ENCODE data around the gene DMC1. TPM values are rescaled to one million over a fixed set of nuclear protein-coding genes. Genes with fewer than 3 reads are reported as not detected.
"Not testable (repeated sequence)": the region's sequence is repeated elsewhere in the genome, so short reads cannot be mapped to it uniquely, and the experiment has no call there.

The DMC1 gene
- total RNA-seq, 2 donors from 2014 or later: 0.78 TPM; not detected in 1

- intact Hi-C loops (cut with DNase I): no loop called here
- DNase-seq (no peak), ATAC-seq (no peak)
- WGBS, 2 donors: 89 to 91% methylated on average over 13 of the region's 13 CpGs
- H3K36me3 ChIP-seq (replicated peaks in 1 of 2; ENCODE audit: insufficient read depth in 1 of 2, low read depth in 2 of 2): no peaks in the 10 kb centered on the region
- H3K4me1 ChIP-seq: no peaks in the 10 kb centered on the region
- TF ChIP-seq CTCF (IDR thresholded peaks at IDR 0.05) (no peak), POLR2A (IDR thresholded peaks at IDR 0.05) (no peak)
- H3K27ac ChIP-seq: no peak overlapping the region
- no peak overlapping the region for H3K4me3 ChIP-seq
- H3K27me3 ChIP-seq: no peaks in the 10 kb centered on the region
- no peaks in the 10 kb centered on the region for H3K9me3 ChIP-seq
These were observed 39.2 kb upstream of the DMC1 start for GRCh38 chr22:38608992-38609750.

DNA sequence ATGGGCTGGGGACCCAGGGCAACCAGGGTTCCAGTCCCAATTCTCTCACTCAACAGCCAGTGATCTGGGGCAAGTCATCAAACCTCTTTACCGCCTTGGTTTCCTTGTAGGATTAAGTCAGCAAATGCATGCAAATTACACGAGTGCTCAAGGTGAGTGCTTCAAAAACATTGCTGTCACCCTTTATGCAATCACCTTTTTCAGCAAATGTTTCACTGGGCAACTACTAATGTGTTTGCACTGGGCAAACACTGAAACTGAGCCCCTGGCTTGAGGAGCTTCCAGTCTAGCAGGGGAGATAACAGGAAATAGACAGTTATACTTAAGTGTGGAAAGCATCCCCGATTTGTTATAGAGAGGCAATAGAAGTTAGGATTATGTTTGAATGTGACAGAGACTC is 37.7 kb upstream of the DMC1 start:
- DNase-seq (no peak), ATAC-seq (no peak)
- no peak overlapping the region for H3K4me3 ChIP-seq
- H3K4me1 ChIP-seq: no peaks in the 10 kb centered on the region
- no peak overlapping the region for H3K27ac ChIP-seq
- intact Hi-C loops (cut with DNase I): no loop called here
- TF ChIP-seq POLR2A (IDR thresholded peaks at IDR 0.05) (no peak), CTCF (IDR thresholded peaks at IDR 0.05) (no peak)
- WGBS, 2 donors: 78 to 86% methylated on average over 3 of the region's 3 CpGs
- H3K27me3 ChIP-seq: no peaks in the 10 kb centered on the region
- H3K36me3 ChIP-seq (replicated peaks in 1 of 2; ENCODE audit: insufficient read depth in 1 of 2, low read depth in 2 of 2): no peaks in the 10 kb centered on the region
- H3K9me3 ChIP-seq: no peaks in the 10 kb centered on the region

- no peaks in the 10 kb centered on the region for H3K4me1 ChIP-seq
- H3K9me3 ChIP-seq: no peaks in the 10 kb centered on the region
- intact Hi-C loops (cut with DNase I): no loop called here
- TF ChIP-seq POLR2A (IDR thresholded peaks at IDR 0.05) (no peak), CTCF (IDR thresholded peaks at IDR 0.05) (no peak)
- 81 to 85% methylated on average over 1 of the region's 1 CpG for WGBS, 2 donors
- no peak for ATAC-seq
- H3K27ac ChIP-seq: no peak overlapping the region
- no peaks in the 10 kb centered on the region for H3K27me3 ChIP-seq
- H3K36me3 ChIP-seq (replicated peaks in 1 of 2; ENCODE audit: insufficient read depth in 1 of 2, low read depth in 2 of 2): no peaks in the 10 kb centered on the region
- no peak for DNase-seq
- H3K4me3 ChIP-seq: no peak overlapping the region
These were observed 32.2 kb upstream of the DMC1 start for GRCh38 chr22:38602166-38602565.

DNA sequence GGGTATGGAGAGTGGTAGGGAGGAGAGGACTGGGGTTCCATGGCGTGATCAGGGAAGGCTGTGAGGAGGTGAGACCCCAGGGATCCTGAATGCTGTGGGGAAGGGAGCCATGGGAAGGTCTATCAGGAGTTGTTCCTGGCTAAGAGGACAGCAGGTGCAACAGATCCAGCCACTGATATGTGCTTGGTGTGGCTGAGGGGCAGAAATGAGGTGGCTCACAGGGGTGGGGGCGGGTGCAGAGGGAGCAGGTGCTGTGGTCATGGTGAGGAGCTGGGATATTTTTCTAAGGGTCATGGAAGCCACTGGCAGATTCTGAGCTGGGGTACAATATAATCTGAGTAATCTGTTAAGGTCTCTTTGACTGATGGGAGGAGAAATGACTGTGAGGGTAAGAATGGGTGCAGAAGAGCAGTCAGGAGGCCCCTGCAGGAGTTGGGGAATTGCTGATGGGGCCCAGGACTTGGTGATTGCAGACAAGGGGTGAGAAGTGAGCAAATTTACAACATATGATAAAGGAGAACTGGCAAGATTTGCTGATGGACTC is 31.3 kb upstream of the DMC1 start:
- DNase-seq (no peak), ATAC-seq (no peak)
- TF ChIP-seq POLR2A (IDR thresholded peaks at IDR 0.05) (no peak), CTCF (IDR thresholded peaks at IDR 0.05) (no peak)
- Histone ChIP-seq H3K4me1 (no peaks in the 10 kb centered on the region), H3K27me3 (no peaks in the 10 kb centered on the region), H3K9me3 (no peaks in the 10 kb centered on the region), H3K27ac (no peak overlapping the region), H3K36me3 (replicated peaks in 1 of 2; ENCODE audit: insufficient read depth in 1 of 2, low read depth in 2 of 2) (no peaks in the 10 kb centered on the region), H3K4me3 (no peak overlapping the region)
- intact Hi-C loops (cut with DNase I): no loop called here
- WGBS, 2 donors: 82 to 96% methylated on average over 2 of the region's 2 CpGs

DNA sequence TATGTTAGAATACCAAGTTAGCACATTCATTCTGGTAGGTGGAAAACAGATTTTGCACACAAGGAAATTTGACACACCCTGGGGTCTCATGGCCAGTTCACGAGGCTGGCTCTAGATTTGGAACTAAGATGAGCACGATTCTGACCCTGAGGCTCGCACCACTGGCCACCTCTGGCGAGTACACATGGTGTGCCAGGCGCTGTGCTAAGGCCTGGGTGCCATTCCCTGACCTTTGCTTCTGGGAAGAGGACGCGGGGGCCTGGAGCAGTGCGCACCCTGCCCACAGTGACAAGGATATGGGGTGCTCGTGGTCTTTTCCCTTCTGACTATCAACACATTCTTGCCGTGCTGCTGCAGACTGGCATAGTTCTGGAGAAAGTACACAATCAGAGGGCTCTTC is 29.5 kb upstream of the DMC1 start:
- WGBS, 2 donors: 87 to 91% methylated on average over 10 of the region's 10 CpGs
- no peaks in the 10 kb centered on the region for H3K27me3 ChIP-seq
- TF ChIP-seq POLR2A (IDR thresholded peaks at IDR 0.05) (no peak), CTCF (IDR thresholded peaks at IDR 0.05) (no peak)
- ATAC-seq (no peak), DNase-seq (no peak)
- H3K36me3 ChIP-seq (replicated peaks in 1 of 2; ENCODE audit: insufficient read depth in 1 of 2, low read depth in 2 of 2): no peaks in the 10 kb centered on the region
- H3K9me3 ChIP-seq: no peaks in the 10 kb centered on the region
- no peaks in the 10 kb centered on the region for H3K4me1 ChIP-seq
- no peak overlapping the region for H3K27ac ChIP-seq
- intact Hi-C loops (cut with DNase I): no loop called here
- H3K4me3 ChIP-seq: no peak overlapping the region

GRCh38 chr22:38582923-38583322 is 12.9 kb upstream of the DMC1 start:
- ATAC-seq; H3K27ac ChIP-seq; H3K4me3 ChIP-seq; intact Hi-C loops (cut with DNase I); H3K9me3 ChIP-seq; H3K4me1 ChIP-seq; H3K27me3 ChIP-seq; DNase-seq; H3K36me3 ChIP-seq (replicated peaks in 1 of 2; ENCODE audit: insufficient read depth in 1 of 2, low read depth in 2 of 2): not testable (repeated sequence)
- WGBS, 2 donors: 68 to 72% methylated on average over 3 of the region's 3 CpGs
